ENCODE measurements around the gene CCDC91. TPM values are rescaled to one million over a fixed set of nuclear protein-coding genes. Genes with fewer than 3 reads are reported as not detected.

The CCDC91 gene
- total and polyA plus RNA-seq, 9 of the 15 experiments (the other 6 are each of a cell fraction or from before 2014, with no cell fraction given): 10.1 to 31.1 (median 26.3) TPM

- no peak overlapping the region for H3K4me2 ChIP-seq (ENCODE audit: insufficient read depth, low read length)
- no peak for DNase-seq (ENCODE audit: extremely low read depth in 1 of 4, low spot score in 3 of 4)
- no peaks in the 10 kb centered on the region for H3K79me2 ChIP-seq (ENCODE audit: control insufficient read depth, insufficient read depth, low read length)
- in situ Hi-C loops (cut with MboI): no loop called here
- H3K27ac ChIP-seq (ENCODE audit: extremely low read depth, low read depth, low read length): no peak overlapping the region
- ChIA-PET CTCF (ENCODE audit: low intra/inter-chr PET ratio) (no interaction called here), POLR2A (no interaction called here)
- no peaks in the 10 kb centered on the region for H3K27me3 ChIP-seq (ENCODE audit: control insufficient read depth in 2 of 2, insufficient read depth in 2 of 2, low read length in 2 of 2)
- BruUV-seq (replicated peaks): no TSS peak
- no peaks in the 10 kb centered on the region for H4K20me1 ChIP-seq (replicated peaks; ENCODE audit: control insufficient read depth, insufficient read depth, low read length)
- WGBS (ENCODE audit: insufficient coverage, low coverage, missing lambda C conversion rate): 7% methylated on average over 1 of the region's 1 CpG
- H3K36me3 ChIP-seq (ENCODE audit: control insufficient read depth, insufficient read depth, low read length): no peaks in the 10 kb centered on the region
- H2AFZ ChIP-seq (ENCODE audit: low read depth, low read length): no peak overlapping the region
- FAIRE-seq: no peak
- ATAC-seq: no peak
- no peaks in the 10 kb centered on the region for H3K4me1 ChIP-seq (replicated peaks in 1 of 2; ENCODE audit: control insufficient read depth in 2 of 2, insufficient read depth in 2 of 2, low read length in 2 of 2)
- intact Hi-C loops (cut with micrococcal nuclease): no loop called here
- H3K4me3 ChIP-seq: no peak overlapping the region
- no peaks in the 10 kb centered on the region for H3K9me1 ChIP-seq (ENCODE audit: control insufficient read depth, insufficient read depth, low read length)
- H3K9me3 ChIP-seq (replicated peaks; ENCODE audit: control insufficient read depth, insufficient read depth, low read depth, low read length): no peaks in the 10 kb centered on the region; the same call in 1 of the 2 replicates
- no peak overlapping the region for H3K9ac ChIP-seq (ENCODE audit: insufficient read depth in 1 of 2, low read depth in 2 of 2, low read length in 2 of 2)
- TF ChIP-seq RHOXF2B (CRISPR knock-in tag; conservative IDR thresholded peaks at IDR 0.05): no peak
- no peak for TF ChIP-seq EWSR1 (IDR thresholded peaks at IDR 0.05; ENCODE audit: borderline replicate concordance, low read depth, partially characterized antibody)
- no peak for TF ChIP-seq ZNF449 (CRISPR knock-in tag; IDR thresholded peaks at IDR 0.05)
- no peak for TF ChIP-seq SMAD3 (CRISPR knock-in tag; conservative IDR thresholded peaks at IDR 0.05)
- no peak for TF ChIP-seq XRCC3 (IDR thresholded peaks at IDR 0.05)
- no peak for TF ChIP-seq HBP1 (CRISPR knock-in tag; IDR thresholded peaks at IDR 0.05)
- no peak for TF ChIP-seq SOX6 (IDR thresholded peaks at IDR 0.05)
- no peak for TF ChIP-seq POLR2AphosphoS2 (IDR thresholded peaks at IDR 0.05; ENCODE audit: low read length)
- no peak for TF ChIP-seq ZNF217 (CRISPR knock-in tag; IDR thresholded peaks at IDR 0.05)
- TF ChIP-seq TCF3 (CRISPR knock-in tag; IDR thresholded peaks at IDR 0.05): no peak
- TF ChIP-seq ZNF511 (CRISPR knock-in tag; IDR thresholded peaks at IDR 0.05): no peak
- no peak for TF ChIP-seq CGGBP1 (CRISPR knock-in tag; IDR thresholded peaks at IDR 0.05)
- TF ChIP-seq TFE3 (CRISPR knock-in tag; IDR thresholded peaks at IDR 0.05): no peak
- TF ChIP-seq ZNF316 (IDR thresholded peaks at IDR 0.05): no peak
- no peak for TF ChIP-seq KDM2B (CRISPR knock-in tag; IDR thresholded peaks at IDR 0.05)
- TF ChIP-seq SRSF3 (IDR thresholded peaks at IDR 0.05; ENCODE audit: insufficient read depth, low read length): no peak
- TF ChIP-seq FOXK1 (CRISPR knock-in tag; IDR thresholded peaks at IDR 0.05; ENCODE audit: borderline replicate concordance): no peak
- TF ChIP-seq HNRNPLL (IDR thresholded peaks at IDR 0.05; ENCODE audit: low read depth, low read length, poor library complexity, severe bottlenecking): no peak
Observed at GRCh38 chr12:28591831-28592230, 401.6 kb downstream of the CCDC91 start.
